Aorta (tissue), 5 donors: ENCODE data around the gene ZSCAN4. TPM values are rescaled to one million over a fixed set of nuclear protein-coding genes. Genes with fewer than 3 reads are reported as not detected.

ENCODE experiments used
- ATAC-seq: fragments of 200-7000 bp; cut with Tn5 transposase; one replicate; pipeline ENCODE4 v1.9.1; 2022; ENCODE audit warnings: moderate library complexity; ENCODE audit not compliant: low FRiP score
- DNase-seq, 2 donors: peaks; one replicate each; pipeline ENCODE4 v3.0.0-alpha.2; 2020
- H3K27ac ChIP-seq, 2 donors: one replicate each; pipeline ENCODE4 v1.5.1; 2013; ENCODE audit warnings: low read length in 2 of 2, mild to moderate bottlenecking in 2 of 2, moderate library complexity in 2 of 2, control low read depth in 1 of 2, inconsistent platforms in 1 of 2, low read depth in 1 of 2
- H3K27me3 ChIP-seq, 2 donors: one replicate each; pipeline ENCODE4 v1.6.1; 2013; ENCODE audit warnings: control low read depth in 1 of 2, low read length in 1 of 2, mild to moderate bottlenecking in 1 of 2, moderate library complexity in 1 of 2; ENCODE audit not compliant: insufficient read depth in 2 of 2, control insufficient read depth in 1 of 2
- H3K36me3 ChIP-seq, 2 donors: one replicate each; pipeline ENCODE4 v1.6.1; 2013; ENCODE audit warnings: control low read depth in 1 of 2, low read length in 1 of 2, mild to moderate bottlenecking in 1 of 2; ENCODE audit not compliant: insufficient read depth in 2 of 2, control insufficient read depth in 1 of 2
- H3K4me1 ChIP-seq, 2 donors: one replicate each; pipeline ENCODE4 v1.6.1; 2013; ENCODE audit warnings: low read length in 2 of 2, control low read depth in 1 of 2, mild to moderate bottlenecking in 1 of 2, moderate library complexity in 1 of 2; ENCODE audit not compliant: insufficient read depth in 2 of 2, control insufficient read depth in 1 of 2
- H3K4me3 ChIP-seq, 2 donors: one replicate each; pipeline ENCODE4 v1.5.1; 2013; ENCODE audit warnings: low read length in 2 of 2, control low read depth in 1 of 2, mild to moderate bottlenecking in 1 of 2
- H3K9me3 ChIP-seq: one replicate; pipeline ENCODE4 v1.6.1; 2013; ENCODE audit warnings: mild to moderate bottlenecking, low read length; ENCODE audit not compliant: control insufficient read depth
- WGBS, 2 donors: extraction: QIAGEN DNeasy Blood & Tissue Kit; methylation state at CpG; one replicate each; pipeline ENCODE4 v1.1.7; 2013; 5-methylcytosine and 5-hydroxymethylcytosine counted together
- intact Hi-C, 2 donors: fragments of 100-400 bp; cut with DNase I; formaldehyde crosslinking; loops; one replicate each; pipeline versions ENCODE4 v1.14.2 to v1.15.0; 2022
- polyA plus RNA-seq, 2 donors: library from polyadenylated mRNA; stranded (reverse); fragments of 200-250 nt; gene quantifications; one replicate each; pipeline ENCODE4 v1.2.3, GENCODE V29; 2013
- total RNA-seq, 2 donors: library from RNA; stranded (reverse); fragmentation: NEBNext Ultra II Directional; extraction: Animal tissue kit (Norgen Biotek cat#: 25700); gene quantifications; one replicate each; pipeline ENCODE4 v1.2.1, GENCODE V29; 2021
- donor health status: healthy with polysubstance abuse.
- donor health status: Bipolar disorder and iron deficiency.
- donor health status: DM: no; HTN: no; CAD: no.
- donor health status: DM: no; HTN: no; CAD: no.
- donor health status: DM: yes; HTN: yes; CAD: no.

ZSCAN4 gene
- total and polyA plus RNA-seq, 4 donors = 0.50 TPM; not detected in 3

GRCh38 chr19:57701625-57702024 is 32.9 kb downstream of the ZSCAN4 start:
- ATAC-seq = no peak
- Histone ChIP-seq H3K4me3 (no peak overlapping the region), H3K27me3 (no peaks in the 10 kb centered on the region), H3K36me3 (peaks cover 1 to 4% of the 10 kb centered on the region in 2 donors), H3K27ac (no peak overlapping the region), H3K4me1 (no peaks in the 10 kb centered on the region), H3K9me3 (peaks cover 50% of the 10 kb centered on the region)
- WGBS, 2 donors = 98% methylated on average over 6 of the region's 6 CpGs
- intact Hi-C loops = no loop called here
- no peak for DNase-seq

- DNase-seq (no peak), ATAC-seq (no peak)
- 94 to 100% methylated on average over 1 of the region's 1 CpG for WGBS, 2 donors
- H3K36me3 ChIP-seq = peaks cover 1 to 4% of the 10 kb centered on the region in 2 donors
- H3K9me3 ChIP-seq = peaks cover 52% of the 10 kb centered on the region
- no peaks in the 10 kb centered on the region for H3K4me1 ChIP-seq
- intact Hi-C loops = no loop called here
- no peak overlapping the region for H3K4me3 ChIP-seq
- no peaks in the 10 kb centered on the region for H3K27me3 ChIP-seq
- H3K27ac ChIP-seq = no peak overlapping the region
Observed at GRCh38 chr19:57706346-57706745, 37.6 kb downstream of the ZSCAN4 start.

- intact Hi-C loops = no loop called here
- H3K27me3 ChIP-seq = no peaks in the 10 kb centered on the region
- peaks cover 0 to 4% of the 10 kb centered on the region in 2 donors for H3K36me3 ChIP-seq
- H3K27ac ChIP-seq = no peak within 1 kb of the TSS
- H3K9me3 ChIP-seq = peaks cover 35% of the 10 kb centered on the region
- no peak within 1 kb of the TSS for H3K4me3 ChIP-seq
- WGBS, 2 donors = 1 to 2% methylated on average over 53 of the region's 53 CpGs
- H3K4me1 ChIP-seq = no peaks in the 10 kb centered on the region
- no peak for DNase-seq
- ATAC-seq = peak; percentile 68
Observed at GRCh38 chr19:57708641-57709361, 40.1 kb downstream of the ZSCAN4 start, which contains the start of gene ZNF154. ZNF154 (minus strand) TSS chr19:57709204; CDS start chr19:57708971, 233 bp downstream.

GRCh38 chr19:57709616-57710015 is 40.9 kb downstream of the ZSCAN4 start:
- no peaks in the 10 kb centered on the region for H3K4me1 ChIP-seq
- ATAC-seq (no peak), DNase-seq (no peak)
- H3K4me3 ChIP-seq = no peak overlapping the region
- H3K36me3 ChIP-seq = peaks cover 0 to 2% of the 10 kb centered on the region in 2 donors
- H3K9me3 ChIP-seq = peaks cover 30% of the 10 kb centered on the region
- no peak overlapping the region for H3K27ac ChIP-seq
- WGBS, 2 donors = 48 to 54% methylated on average over 15 of the region's 15 CpGs
- intact Hi-C loops = no loop called here
- H3K27me3 ChIP-seq = no peaks in the 10 kb centered on the region

- ATAC-seq (no peak), DNase-seq (no peak)
- intact Hi-C loops = no loop called here
- H3K4me1 ChIP-seq = no peaks in the 10 kb centered on the region
- H3K36me3 ChIP-seq = peaks cover 0 to 2% of the 10 kb centered on the region in 2 donors
- WGBS, 2 donors = 62 to 67% methylated on average over 1 of the region's 1 CpG
- H3K27me3 ChIP-seq = no peaks in the 10 kb centered on the region
- peaks cover 22% of the 10 kb centered on the region for H3K9me3 ChIP-seq
- H3K4me3 ChIP-seq = no peak overlapping the region
- H3K27ac ChIP-seq = no peak overlapping the region
Observed at GRCh38 chr19:57712222-57712621, 43.5 kb downstream of the ZSCAN4 start.

- Histone ChIP-seq H3K36me3 (peaks cover 5 to 19% of the 10 kb centered on the region in 2 donors), H3K27me3 (no peaks in the 10 kb centered on the region), H3K27ac (no peak overlapping the region), H3K4me1 (no peaks in the 10 kb centered on the region), H3K9me3 (peaks cover 38% of the 10 kb centered on the region), H3K4me3 (no peak overlapping the region)
- DNase-seq = no peak
- ATAC-seq = no peak
- intact Hi-C loops = no loop called here
Observed at GRCh38 chr19:57719424-57719823, 50.7 kb downstream of the ZSCAN4 start.

GRCh38 chr19:57719901-57720519 is 51.3 kb downstream of the ZSCAN4 start:
- ATAC-seq = no peak
- no peak for DNase-seq
- intact Hi-C loops = no loop called here
- 83 to 87% methylated on average over 4 of the region's 4 CpGs for WGBS, 2 donors
- Histone ChIP-seq H3K36me3 (peaks cover 5 to 19% of the 10 kb centered on the region in 2 donors), H3K9me3 (peaks cover 39% of the 10 kb centered on the region), H3K27me3 (no peaks in the 10 kb centered on the region), H3K27ac (no peak overlapping the region), H3K4me3 (no peak overlapping the region), H3K4me1 (no peaks in the 10 kb centered on the region)

- H3K36me3 ChIP-seq = peaks cover 5 to 19% of the 10 kb centered on the region in 2 donors
Observed at GRCh38 chr19:57720878-57721277, 52.1 kb downstream of the ZSCAN4 start.

More at GRCh38 chr19:57720878-57721277, 52.1 kb downstream of the ZSCAN4 start:
- intact Hi-C loops = no loop called here
- H3K9me3 ChIP-seq = peaks cover 39% of the 10 kb centered on the region
- no peaks in the 10 kb centered on the region for H3K4me1 ChIP-seq
- H3K27me3 ChIP-seq = no peaks in the 10 kb centered on the region
- no peak for DNase-seq
- ATAC-seq = no peak
- WGBS, 2 donors = 97 to 98% methylated on average over 10 of the region's 10 CpGs
- no peak overlapping the region for H3K4me3 ChIP-seq
- no peak overlapping the region for H3K27ac ChIP-seq
